AG09319 (cell line): ENCODE measurements around the gene AATK.

ENCODE experiments used
- DNase-seq: peaks from one replicate; pipeline ENCODE4 v3.0.0-alpha.2; 2010; ENCODE audit warnings: low read depth; ENCODE audit errors: extremely low read depth
- TF ChIP-seq, protein P1 (sequence below): IDR thresholded peaks from 2 replicates; pipeline ENCODE4 v1.5.1; 2011; ENCODE audit warnings: low read depth, mild to moderate bottlenecking, inconsistent platforms, low read length, moderate library complexity

Gene AATK

GRCh38 chr17:81115219-81115618 is 50.8 kb downstream of the AATK start:
- no peak for DNase-seq
- TF ChIP-seq, protein P1, sequence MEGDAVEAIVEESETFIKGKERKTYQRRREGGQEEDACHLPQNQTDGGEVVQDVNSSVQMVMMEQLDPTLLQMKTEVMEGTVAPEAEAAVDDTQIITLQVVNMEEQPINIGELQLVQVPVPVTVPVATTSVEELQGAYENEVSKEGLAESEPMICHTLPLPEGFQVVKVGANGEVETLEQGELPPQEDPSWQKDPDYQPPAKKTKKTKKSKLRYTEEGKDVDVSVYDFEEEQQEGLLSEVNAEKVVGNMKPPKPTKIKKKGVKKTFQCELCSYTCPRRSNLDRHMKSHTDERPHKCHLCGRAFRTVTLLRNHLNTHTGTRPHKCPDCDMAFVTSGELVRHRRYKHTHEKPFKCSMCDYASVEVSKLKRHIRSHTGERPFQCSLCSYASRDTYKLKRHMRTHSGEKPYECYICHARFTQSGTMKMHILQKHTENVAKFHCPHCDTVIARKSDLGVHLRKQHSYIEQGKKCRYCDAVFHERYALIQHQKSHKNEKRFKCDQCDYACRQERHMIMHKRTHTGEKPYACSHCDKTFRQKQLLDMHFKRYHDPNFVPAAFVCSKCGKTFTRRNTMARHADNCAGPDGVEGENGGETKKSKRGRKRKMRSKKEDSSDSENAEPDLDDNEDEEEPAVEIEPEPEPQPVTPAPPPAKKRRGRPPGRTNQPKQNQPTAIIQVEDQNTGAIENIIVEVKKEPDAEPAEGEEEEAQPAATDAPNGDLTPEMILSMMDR: no peak

- no peak for DNase-seq
- TF ChIP-seq, protein P1: no peak
These were observed 51.5 kb downstream of the AATK start for GRCh38 chr17:81114351-81115093.

DNA sequence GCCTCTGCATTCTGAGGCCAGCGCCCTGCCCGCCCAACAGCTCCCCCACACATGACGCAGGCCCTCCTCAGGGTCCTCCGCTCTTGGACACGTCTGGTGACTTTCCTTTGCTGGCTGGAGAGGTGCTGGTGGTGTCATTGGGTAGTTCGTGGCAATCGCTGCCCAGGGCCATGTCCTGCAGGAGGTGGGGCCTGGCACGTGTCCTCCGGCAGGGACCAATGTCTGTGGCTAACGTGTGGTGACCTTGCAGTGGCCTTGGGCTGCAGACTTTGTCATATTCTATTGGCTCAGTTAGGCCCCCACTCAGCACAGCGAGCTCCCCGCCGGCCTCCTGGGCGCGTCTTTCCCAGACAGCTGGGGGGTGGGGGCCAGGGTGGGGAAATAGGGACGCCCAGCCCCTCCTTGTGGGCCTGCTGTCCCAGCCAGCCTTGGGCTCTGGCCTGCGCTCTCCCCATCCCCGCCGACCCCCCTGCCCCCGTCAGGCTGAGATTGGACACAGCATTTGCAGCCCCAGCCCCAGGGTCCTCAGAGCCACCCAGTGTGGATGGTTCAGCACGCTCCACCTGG is 52.8 kb downstream of the AATK start:
- TF ChIP-seq, protein P1: no peak
- no peak for DNase-seq

DNA sequence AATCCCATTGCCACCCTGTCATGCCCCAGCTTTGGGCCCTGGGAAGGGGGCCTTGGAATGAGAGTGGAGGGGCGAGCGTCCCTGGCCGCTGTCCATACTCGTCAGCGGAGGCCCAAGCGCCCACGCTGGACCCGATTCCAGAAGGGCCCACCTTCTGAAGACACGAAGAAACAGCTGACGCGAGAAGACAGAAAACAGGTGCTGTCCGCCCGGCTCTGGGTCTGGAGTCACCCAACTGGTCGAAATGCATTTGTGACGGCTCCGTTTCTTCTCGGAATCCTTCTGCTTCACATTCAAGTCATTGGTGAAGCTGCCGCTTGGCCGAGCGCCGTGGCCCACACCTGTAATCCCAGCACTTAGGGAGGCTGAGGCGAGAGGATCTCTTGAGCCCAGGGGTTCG is 53.6 kb downstream of the AATK start:
- DNase-seq: no peak
- TF ChIP-seq, protein P1: no peak

DNA sequence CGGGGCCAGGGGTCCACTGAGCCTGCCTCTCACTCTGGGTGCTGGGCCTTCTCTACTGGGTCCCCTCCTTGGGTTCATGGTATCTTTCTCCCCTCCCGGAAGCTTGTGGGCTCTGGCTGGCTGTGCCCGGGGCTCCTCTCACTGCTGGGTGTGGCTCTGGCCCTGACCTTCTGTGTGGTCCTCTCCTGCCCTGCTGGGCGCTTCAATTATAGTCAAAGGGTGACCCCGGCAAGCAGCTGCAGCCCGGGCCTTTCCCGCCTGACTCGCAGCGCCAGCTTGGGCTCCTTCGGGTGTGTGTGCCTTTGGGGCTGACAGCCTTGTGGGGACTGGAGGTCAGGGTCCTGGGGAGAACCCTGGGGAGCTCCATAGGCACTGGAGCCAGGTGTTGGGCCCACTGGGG is 55.0 kb downstream of the AATK start:
- DNase-seq: no peak
- TF ChIP-seq, protein P1: no peak

- DNase-seq: no peak
- TF ChIP-seq, protein P1: no peak
These were observed 55.5 kb downstream of the AATK start for GRCh38 chr17:81110488-81111040.

- no peak for DNase-seq
- TF ChIP-seq, protein P1: no peak
These were observed 56.1 kb downstream of the AATK start for GRCh38 chr17:81109957-81110356.
